ENCODE measurements around the gene ECSIT.
"Not testable (repeated sequence)": the region's sequence is repeated elsewhere in the genome, so short reads cannot be mapped to it uniquely, and the experiment has no call there.

ECSIT gene

GRCh38 chr19:11473725-11474124 lies 55.2 kb downstream of the ECSIT start:
- DNase-seq: no peak

DNA sequence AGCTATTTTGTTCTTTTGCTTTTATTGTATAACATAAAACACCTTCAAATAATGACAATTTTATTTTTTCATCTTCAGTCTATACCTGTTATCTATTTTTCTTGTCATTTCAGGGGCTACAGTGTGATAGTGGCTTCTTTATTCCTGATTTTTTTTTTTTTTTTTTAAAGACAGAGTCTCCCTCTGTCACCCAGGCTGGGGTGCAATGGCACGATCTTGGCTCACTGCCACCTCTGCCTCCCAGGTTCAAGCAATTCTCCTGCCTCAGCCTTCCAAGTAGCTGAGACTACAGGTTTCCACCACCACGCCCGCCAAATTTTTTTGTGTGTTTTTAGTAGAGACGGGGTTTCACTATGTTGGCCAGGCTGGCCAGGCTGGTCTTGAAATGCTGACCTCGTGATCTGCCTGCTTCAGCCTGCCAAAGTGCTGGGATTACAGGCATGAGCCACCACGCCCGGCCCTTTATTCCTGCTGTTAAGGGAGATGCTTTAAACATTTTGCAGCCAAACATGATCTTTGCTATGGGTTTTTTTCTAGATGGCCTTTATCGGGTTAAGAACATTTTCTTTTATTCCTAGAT lies 60.6 kb downstream of the ECSIT start:
- not testable (repeated sequence) for DNase-seq

DNA sequence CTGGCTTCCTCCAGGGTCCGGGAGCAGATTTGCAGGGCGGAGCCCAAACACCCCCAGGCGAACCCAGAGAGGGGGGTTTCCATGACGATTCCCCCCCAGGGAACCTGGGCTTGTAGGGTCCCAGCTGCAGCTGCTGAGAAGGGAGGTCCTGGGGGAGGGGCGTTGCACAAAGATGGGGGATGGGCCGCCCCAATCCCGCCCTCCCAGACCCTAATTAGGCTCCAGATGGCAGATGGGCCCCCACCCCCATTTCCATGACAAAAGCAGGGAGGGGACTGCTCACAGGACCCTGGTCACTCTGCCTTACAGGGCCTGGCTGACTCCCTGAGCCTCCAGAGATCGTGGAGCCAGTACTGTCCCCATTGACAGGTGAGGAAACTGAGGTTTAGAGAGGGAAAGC lies 63.3 kb downstream of the ECSIT start:
- DNase-seq: no peak

DNA sequence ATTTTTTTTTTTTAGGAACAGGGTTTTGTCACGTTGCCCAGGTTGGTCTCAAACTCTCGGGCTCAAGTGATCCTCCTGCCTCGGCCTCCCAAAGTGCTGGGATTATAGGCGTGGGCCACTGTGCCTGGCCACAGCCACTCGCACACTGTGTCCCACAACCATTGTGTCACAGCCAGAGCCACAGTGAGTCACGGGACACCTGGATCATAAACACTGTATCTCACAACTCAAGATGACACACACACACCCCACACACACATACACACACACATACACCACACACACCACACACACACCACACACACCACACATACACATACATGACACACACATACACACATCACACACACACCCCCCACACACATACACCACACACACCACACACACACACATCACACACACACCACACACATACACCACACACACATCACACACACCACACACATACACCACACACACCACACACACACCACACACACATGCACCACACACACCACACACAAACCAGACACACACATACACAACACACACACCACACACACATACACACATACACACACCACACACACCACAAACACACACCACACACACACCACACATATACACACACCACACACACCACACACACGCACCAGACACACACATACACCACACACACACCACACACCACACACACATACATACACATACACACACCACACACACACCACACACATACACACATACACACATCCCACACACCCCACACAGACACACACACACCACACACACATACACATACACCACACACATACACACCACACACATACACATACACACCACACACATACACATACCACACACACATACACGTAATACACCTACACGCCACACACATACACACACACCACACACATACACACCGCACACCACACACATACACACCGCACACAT lies 64.3 kb downstream of the ECSIT start:
- no peak for DNase-seq

- DNase-seq: no peak
These were observed 65.5 kb downstream of the ECSIT start for GRCh38 chr19:11463391-11463790.

DNA sequence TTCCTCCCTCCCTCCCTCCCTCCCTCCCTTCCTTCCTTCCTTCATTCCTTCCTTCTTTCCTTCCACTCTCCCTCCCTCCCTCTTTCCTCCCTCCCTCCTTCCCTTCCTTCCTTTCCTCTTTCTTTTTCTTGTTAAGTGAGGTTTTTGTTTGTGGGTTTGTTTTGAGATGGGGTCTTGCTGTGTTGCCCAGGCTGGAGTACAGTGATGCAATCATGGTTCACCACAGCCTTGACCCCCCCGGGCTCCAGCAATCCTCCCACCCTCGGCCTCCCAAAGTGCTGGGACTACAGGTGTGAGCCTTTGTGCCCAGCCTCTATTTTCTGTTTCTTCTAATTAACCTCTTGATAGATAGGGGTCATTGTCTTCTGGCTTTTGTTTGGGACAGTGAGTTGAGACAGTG lies 67.5 kb downstream of the ECSIT start:
- DNase-seq: no peak

- DNase-seq: no peak
These were observed 68.7 kb downstream of the ECSIT start for GRCh38 chr19:11460207-11460606.

DNA sequence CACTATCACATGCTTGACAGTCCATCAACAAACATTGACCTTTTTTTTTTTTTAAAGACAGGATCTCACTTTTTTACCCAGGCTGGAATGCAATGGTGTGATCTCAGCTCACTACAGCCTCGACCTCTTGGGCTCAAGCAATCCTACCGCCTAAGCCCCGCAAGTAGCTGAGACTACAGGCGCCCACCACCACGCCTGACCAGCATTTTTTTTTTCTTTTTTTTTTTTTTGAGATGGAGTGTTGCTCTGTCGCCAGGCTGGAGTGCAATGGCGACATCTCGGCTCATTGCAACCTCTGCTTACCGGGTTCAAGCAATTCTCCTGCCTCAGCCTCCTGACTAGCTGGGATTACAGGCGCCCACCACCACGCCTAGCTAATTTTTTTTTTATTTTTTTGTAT lies 70.0 kb downstream of the ECSIT start:
- not testable (repeated sequence) for DNase-seq

GRCh38 chr19:11458236-11458900 lies 70.6 kb downstream of the ECSIT start:
- no peak for DNase-seq

DNA sequence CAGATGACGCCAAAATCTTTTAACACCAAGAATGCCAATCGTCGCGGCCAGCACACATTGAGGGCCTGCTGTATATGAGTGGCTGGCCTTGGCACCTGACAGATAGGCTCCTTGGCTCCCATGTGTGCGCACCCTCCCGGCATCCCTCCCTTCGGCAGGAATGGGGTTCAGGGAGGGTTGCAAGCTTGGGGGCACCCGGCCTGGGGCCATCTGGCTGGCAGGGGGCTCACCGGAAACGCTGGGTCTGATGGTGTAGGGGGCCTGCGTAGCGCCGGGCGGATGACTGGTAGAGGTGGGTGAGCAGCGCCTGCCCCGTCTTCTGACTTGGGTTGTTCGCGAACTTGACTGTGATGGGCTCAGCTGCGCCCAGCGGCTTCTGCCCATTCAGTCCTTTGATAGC lies 71.1 kb downstream of the ECSIT start:
- no peak for DNase-seq

DNA sequence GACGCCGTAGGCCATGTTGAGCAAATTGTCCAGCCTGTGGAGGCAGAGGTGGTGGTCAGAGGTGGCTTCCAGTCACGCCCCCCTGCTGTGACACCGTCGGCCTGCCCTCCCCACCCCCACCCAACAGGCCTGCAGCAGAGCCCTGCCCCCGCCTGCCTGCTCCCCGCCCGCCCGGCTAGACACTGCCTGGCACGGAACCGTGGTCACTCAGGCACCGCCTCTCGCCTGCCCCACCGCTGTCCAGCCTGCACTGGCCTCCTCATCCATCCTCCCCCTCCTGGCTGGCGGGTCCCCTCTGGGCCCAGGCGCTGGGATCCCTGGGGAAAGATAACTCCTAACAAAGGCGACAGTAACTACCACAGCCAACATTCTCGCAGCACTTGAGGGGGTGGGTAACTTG lies 71.8 kb downstream of the ECSIT start:
- DNase-seq: no peak

DNA sequence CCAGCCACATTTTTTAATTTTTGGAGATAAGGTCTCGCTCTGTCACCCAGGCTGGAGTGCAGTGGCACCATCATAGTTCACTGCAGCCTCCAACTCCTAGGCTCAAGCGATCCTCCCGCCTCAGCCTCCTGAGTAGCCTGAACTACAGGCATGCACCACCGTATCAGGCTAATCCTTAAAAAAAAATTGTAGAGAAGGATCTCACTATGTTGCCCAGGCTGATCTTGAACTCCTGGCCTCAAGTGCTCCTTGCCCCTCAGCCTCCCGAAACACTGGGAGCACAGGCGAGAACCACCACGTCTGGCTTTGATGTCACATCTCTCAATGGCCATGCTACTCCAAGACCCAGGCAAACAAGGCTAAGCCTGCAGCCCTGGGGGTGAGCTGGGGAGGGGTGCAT lies 72.3 kb downstream of the ECSIT start:
- DNase-seq: no peak
